ENCODE data around the gene FAM227B. TPM values are rescaled to one million over a fixed set of nuclear protein-coding genes. Genes with fewer than 3 reads are reported as not detected.

The FAM227B gene
- total RNA-seq, 1 donor from 2014 or later = 8.0 TPM

GRCh38 chr15:49282366-49282765 is 338.3 kb downstream of the FAM227B start:
- no peak for DNase-seq (ENCODE audit: low spot score in 2 of 2, unreplicated experiment in 2 of 2)
- TF ChIP-seq, protein P1, sequence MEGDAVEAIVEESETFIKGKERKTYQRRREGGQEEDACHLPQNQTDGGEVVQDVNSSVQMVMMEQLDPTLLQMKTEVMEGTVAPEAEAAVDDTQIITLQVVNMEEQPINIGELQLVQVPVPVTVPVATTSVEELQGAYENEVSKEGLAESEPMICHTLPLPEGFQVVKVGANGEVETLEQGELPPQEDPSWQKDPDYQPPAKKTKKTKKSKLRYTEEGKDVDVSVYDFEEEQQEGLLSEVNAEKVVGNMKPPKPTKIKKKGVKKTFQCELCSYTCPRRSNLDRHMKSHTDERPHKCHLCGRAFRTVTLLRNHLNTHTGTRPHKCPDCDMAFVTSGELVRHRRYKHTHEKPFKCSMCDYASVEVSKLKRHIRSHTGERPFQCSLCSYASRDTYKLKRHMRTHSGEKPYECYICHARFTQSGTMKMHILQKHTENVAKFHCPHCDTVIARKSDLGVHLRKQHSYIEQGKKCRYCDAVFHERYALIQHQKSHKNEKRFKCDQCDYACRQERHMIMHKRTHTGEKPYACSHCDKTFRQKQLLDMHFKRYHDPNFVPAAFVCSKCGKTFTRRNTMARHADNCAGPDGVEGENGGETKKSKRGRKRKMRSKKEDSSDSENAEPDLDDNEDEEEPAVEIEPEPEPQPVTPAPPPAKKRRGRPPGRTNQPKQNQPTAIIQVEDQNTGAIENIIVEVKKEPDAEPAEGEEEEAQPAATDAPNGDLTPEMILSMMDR (IDR thresholded peaks at IDR 0.05; ENCODE audit: unreplicated experiment) = no peak
- no peak overlapping the region for H3K4me3 Mint-ChIP-seq
- H3K27ac Mint-ChIP-seq = no peak overlapping the region
- peaks cover 53% of the 10 kb centered on the region for H3K36me3 Mint-ChIP-seq
- H3K9me3 Mint-ChIP-seq = peaks cover 5% of the 10 kb centered on the region
- no peaks in the 10 kb centered on the region for H3K27me3 Mint-ChIP-seq (ENCODE audit: low read depth)
- no peaks in the 10 kb centered on the region for H3K4me1 Mint-ChIP-seq

DNA sequence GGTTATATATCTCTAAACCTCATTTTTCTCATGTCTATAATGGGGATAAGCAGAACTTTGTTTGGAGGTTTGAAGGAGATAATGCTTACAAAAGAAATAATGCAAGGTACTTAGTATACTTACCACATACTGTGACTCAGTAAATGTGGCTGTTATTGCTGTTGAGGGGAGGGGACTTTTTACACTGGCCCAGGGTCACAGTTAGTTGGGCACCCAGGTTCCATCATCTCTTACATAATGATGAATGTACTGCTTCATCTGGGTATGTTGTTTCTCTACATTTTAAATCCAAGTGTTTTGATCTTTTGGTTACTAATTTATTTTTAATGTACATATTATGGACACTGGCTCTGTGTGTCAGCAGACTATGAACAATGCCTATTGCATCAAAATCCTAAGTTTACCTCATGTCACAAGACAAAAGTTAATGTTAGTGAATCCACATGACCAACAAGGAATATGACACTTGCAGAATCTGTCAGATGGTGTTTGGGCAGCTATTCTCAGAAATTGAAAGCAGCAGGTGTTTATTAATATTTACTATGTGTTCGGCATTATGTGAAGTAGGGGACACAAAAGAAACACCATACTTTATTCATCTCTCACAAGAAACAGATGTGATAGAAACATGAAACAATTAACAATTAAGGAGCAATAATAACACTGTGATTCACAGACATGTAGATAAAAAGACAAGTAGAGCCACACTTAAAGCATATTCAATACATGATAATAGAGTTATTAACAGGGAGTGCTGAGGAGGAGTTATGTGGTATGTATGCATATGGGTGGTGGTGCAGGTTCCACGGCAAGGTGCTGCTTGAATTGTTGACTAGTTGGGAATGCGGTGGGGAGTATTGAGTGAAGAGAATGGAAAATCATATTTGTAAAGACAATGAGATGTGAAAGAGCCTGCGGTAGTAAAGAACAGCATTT is 340.8 kb downstream of the FAM227B start:
- H3K36me3 Mint-ChIP-seq = peaks cover 40% of the 10 kb centered on the region
- H3K27me3 Mint-ChIP-seq (ENCODE audit: low read depth) = no peaks in the 10 kb centered on the region
- DNase-seq (ENCODE audit: low spot score in 2 of 2, unreplicated experiment in 2 of 2) = no peak
- TF ChIP-seq, protein P1 (IDR thresholded peaks at IDR 0.05; ENCODE audit: unreplicated experiment) = no peak
- no peak overlapping the region for H3K27ac Mint-ChIP-seq
- no peak overlapping the region for H3K4me3 Mint-ChIP-seq
- no peaks in the 10 kb centered on the region for H3K4me1 Mint-ChIP-seq
- peaks cover 5% of the 10 kb centered on the region for H3K9me3 Mint-ChIP-seq

- TF ChIP-seq, protein P1 (IDR thresholded peaks at IDR 0.05; ENCODE audit: unreplicated experiment) = no peak
- H3K9me3 Mint-ChIP-seq = peaks cover 5% of the 10 kb centered on the region
- peaks cover 31% of the 10 kb centered on the region for H3K36me3 Mint-ChIP-seq
- no peaks in the 10 kb centered on the region for H3K27me3 Mint-ChIP-seq (ENCODE audit: low read depth)
- H3K4me1 Mint-ChIP-seq = peaks cover 2% of the 10 kb centered on the region
- H3K27ac Mint-ChIP-seq = no peak overlapping the region
- no peak overlapping the region for H3K4me3 Mint-ChIP-seq
- DNase-seq (ENCODE audit: low spot score in 2 of 2, unreplicated experiment in 2 of 2) = no peak
Measured at GRCh38 chr15:49278751-49279150, 341.9 kb downstream of the FAM227B start.

Other genes with a start within 250 kb of the FAM227B start
- 5.7 to 8.7 TPM (median 7.9 TPM) in 3 replicates for gene FGF7, start 197.6 kb downstream of the FAM227B start, total RNA-seq
- gene DTWD1, start 230 bp upstream of the FAM227B start, total RNA-seq = 36.6 to 41.2 TPM (median 37.8 TPM) in 3 replicates